ENCODE results near the gene TARBP1.

DNA sequence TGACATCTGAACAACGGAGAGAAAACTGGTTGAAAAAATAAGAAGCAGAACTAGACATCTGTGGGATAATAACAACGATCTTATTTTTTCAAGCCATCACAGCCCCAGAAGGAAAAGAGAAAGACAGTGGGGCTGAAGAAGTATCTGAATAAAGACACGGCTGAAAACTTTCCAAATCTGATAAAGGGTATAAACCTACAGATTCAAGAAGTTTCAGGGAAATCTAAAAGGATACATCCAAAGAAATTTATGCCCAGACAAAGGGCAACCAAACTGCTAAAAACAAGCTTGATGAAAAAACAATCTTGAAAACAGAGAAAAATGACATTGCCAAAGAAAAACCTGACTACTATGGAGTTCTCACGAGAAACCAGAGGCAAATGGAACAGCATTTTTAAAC, 40.4 kb downstream of the TARBP1 start:
- no peak for TF ChIP-seq YY1 (IDR thresholded peaks at IDR 0.05; ENCODE audit: insufficient read depth, insufficient read length)
- no peak for TF ChIP-seq SUZ12 (IDR thresholded peaks at IDR 0.05; ENCODE audit: extremely low read depth, insufficient read depth, insufficient read length)

Data from NT2/D1 (cell line).